NCI-H1930 (cell line): Measurements from ENCODE around the gene SEPTIN7.
"Not testable (repeated sequence)": the region's sequence is repeated elsewhere in the genome, so short reads cannot be mapped to it uniquely, and the experiment has no call there.

Experiments
- DNase-seq, 2 experiments: peaks; one replicate each; lab custom pipeline; 2025; lab: John Stamatoyannopoulos, UW

The SEPTIN7 gene

DNA sequence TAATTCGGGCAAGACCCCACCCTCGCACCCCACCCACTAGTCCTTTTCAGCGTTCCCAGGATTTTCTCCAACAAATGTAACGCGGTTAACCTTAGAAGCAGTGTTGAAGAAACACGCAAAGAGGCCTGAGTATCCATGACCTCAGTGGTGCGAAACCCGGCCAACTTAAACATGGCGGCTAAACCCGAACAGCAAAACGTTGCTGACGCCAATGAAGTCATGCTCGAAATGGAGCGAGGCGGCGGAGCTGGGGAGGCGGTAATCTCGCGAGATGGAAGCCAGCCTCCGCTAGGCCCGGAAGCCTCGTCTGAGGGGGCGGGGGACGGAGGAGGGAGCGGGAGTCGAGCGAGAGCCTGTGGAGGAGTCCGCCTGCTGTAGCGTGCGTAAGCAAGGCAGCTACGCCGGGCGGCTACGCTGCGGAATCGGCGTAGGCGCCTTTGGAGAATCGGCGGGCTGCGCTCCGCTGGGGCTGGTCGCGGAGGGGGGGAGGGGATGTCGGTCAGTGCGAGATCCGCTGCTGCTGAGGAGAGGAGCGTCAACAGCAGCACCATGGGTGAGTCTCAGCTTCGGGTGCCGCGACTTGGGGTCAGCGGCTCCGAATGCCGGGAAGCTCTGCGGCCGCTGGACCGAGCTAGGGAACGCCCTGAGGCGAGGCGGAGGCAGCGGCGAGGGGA, at the start of gene SEPTIN7:
Gene SEPTIN7, plus strand, starts transcription at position 340 of the 674 bp plus-strand sequence. Its CDS starts 153 bp downstream, at position 493.
- DNase-seq, result peak; percentile 97 to 98

DNA sequence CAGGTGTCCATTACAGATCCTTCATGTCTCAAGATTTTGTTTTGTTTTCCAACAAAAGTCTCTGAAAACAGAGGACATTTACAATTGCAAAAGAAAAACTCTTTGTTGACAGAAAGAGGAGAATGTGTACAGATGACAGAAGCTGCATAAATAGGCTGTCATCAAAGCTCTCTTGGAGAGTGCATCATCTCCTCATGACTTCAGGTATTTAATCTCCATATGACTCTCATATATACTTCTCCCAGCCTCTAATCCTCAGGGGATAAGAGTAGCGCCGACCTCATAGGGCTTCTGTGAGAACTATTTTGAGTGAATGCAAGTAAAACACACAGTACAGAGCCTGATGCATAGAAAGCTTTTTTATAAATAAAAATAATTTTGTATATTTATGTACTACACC, 48.1 kb upstream of the SEPTIN7 start:
- no peak for DNase-seq

DNA sequence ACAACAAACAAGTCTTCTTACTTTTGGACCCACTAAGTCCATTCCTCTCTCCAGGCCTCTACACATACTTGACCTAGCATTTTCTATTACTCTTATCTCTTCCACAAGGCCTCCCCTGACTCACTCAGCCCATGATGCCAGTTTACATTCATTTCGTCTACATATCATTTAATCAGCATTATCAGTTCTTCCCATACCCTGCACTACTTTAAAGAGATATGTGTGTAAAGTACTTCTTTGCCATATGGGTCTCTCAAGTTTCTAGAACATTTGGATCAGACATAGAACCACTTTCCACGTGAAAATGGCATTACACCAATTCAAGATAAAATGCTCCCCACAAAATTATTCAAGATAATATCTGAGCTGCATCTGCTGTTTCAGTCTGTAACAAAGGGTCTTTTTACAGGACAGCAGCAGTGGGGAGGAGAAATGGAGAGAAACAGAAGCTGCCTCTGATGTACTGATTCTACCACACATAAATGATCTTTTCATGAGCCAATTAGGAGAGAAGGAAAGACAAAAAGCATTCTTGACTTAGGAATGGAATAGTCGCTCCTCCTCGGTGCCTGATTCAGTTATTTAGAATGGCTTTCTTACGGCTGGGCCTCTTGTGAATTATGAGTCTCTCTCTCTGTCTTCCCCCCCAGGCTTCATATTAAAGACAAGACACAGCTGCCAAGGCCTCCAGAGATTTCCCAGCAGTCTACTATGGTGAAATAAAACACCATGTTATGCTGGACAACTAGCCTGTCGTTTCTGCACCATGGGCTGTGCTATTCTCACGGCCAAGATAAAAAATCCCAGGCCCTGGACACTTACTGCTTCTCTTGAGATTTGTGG, 46.9 kb upstream of the SEPTIN7 start:
- no peak for DNase-seq

DNA sequence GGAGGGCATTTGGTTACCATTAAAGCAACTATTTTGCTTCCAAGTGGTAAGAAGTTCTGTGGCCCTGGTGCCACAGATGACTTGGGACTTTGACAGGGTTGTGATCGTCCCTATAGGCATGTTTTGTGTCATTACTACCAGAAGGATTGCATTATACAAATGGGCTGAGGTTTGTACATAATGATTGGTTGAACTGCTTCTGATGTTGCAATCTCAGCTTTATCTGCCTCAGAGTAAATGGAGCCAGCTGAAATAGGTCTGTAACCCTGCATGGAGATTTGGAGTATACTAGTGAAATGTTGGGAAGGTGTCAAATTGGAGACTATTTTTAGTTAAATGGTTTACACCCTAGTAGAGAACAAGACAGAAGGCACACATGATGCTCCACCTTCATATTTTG, 46.1 kb upstream of the SEPTIN7 start:
- no peak for DNase-seq

DNA sequence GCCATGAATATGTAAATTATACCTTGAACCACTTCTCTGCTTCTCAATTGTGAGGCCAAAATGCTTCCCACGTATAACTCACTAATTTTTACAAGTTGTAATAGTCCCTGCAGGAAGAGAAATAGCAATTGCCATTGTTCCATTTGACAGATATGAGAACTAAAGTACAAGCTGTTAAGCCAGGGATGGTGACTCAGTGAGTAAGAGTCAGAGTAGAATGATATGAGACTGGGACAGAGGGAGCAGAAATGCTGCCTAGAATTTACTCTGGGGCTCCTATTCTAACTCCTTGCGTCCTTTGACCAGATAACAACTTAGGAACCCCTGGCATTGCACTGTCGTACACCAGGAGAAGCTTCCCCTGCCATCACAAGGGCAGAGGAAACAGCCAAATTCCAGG, 45.1 kb upstream of the SEPTIN7 start:
- no peak for DNase-seq

DNA sequence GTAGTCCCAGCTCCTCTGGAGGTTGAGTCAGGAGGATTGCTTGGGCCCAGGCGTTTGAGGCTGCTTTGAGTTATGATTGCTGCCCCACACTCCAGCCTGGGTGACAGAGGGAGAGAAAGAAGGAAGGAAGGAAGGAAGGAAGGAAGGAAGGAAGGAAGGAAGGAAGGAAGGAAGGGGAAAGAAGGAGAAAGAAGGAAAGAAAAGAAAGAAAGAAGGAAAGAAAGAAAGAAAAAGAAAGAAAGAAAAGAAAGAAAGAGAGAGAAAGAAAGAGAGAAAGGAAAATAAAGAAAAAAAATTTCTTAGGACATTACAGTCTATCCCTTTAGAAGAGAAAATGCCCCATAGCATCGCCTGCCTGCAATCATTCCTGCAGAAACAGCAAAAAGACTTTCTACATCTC, 44.4 kb upstream of the SEPTIN7 start:
- not testable (repeated sequence) for DNase-seq

DNA sequence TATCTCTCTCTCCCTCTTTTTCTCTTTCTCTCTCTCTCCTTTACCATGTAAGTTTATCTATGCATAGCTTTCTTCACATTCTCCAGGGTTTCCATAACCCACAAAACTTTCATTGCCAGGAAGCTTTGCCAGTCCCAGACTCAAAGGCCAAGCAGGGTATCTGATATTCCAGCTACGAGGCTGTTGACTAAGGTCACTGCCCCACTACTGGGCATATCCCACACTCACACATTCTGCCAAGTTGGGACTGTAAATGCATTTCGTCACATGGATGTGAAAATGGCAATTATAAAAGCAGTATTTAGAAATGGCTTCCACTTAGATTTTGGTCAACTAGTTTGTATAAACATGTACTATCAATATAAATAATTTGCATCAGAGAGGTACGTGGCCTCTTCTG, 43.3 kb upstream of the SEPTIN7 start:
- no peak for DNase-seq

DNA sequence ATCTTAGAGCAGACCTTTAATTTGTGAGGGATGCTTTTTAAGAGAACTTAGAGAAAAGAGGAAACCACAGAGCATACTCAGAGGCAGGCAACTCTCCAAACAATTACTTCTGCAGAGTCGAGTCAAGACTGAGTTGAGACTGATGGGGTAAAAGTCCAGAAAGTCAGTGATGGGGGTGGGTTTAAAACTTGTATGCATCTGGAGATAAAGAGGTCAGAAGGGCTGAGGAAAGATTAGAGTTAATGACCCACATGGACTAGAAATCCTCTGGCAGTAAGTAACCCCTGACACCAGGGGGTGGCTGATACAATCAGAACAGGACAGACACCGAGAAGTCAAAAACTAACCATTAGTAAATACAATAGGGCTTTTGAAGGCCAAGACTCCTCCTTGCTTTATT, 42.4 kb upstream of the SEPTIN7 start:
- DNase-seq, result no peak

DNA sequence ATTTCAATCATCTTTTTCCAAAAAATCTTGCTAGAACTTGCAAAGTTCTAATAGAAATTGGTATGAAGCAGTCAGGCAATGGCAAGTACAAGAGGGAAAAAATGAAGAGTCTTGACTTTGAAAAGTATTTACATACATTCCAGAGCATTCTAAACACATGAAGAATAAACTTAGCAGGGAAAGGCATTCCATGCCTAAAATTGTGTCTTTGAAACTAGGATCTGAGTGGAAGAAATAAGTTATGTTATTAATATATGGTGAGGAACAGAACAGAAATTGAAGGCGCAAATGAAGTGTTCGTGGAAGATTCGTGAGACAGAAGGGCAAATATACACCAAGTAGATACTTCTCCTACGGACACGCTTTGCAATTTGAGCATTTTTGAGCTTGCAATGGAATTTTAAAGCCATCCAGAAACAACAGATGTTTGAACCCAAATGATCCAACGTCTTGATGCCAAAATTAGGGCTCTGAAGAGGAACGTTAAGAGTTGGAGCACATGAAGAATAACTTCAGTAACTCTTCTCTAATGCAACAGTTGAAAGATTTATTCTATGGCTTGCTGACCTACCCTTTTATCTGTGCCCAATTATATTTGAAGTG, 40.6 kb upstream of the SEPTIN7 start:
- no peak for DNase-seq

DNA sequence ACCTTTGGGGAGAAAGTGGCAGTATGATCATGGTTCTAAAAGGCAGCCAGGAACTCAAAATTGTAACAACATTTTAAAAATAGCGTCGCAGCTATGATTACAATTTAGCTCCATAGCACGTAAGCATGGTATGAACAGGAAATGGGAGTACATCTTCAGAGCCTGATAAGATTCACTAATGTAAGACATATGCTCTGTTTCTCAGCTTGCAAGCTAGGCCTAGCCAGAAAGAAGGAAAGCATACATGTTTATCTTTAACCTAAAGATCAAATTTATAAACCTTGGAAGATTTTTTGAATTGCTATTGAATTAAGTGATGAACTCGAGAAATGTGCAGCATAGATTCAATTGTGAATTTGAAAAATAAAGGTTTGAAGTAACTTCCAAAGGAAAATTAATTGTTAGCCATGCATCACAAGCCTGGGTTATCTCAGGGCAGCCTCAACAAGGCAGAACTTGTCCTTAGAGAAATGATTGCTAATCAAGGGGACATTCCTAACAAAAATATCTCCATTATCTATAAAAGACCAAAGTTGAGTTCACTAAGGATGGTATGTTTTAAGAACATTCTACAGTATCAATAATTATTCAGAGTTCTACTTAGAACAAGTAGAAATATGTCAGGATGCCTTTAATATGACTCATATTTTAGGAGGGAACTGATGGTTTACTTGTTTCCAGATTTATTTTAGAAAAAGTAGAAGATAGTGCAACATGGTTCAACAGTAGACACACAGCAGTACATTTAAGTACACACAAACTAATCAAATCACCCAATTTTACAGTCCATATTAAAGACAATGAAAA, 38.8 kb upstream of the SEPTIN7 start:
- no peak for DNase-seq

DNA sequence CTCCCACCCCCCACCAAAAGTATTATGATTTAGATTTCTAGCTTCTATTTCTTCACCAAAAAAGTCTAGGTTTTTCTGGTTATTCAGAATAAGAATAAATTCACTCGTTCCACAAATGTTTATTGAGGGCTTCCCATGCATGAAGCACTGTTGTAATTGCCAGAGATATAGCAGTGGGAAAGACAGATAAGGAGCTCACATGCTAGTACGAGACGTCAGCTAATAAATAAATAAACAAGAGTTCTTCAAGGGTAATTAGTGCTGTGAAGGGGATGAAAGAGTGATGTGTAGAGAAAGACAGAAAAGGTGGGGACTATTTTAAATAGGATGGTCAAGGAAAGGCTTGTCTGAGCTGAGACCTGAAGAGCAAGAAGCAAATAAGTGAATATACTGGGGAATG, 38.1 kb upstream of the SEPTIN7 start:
- DNase-seq, result no peak

DNA sequence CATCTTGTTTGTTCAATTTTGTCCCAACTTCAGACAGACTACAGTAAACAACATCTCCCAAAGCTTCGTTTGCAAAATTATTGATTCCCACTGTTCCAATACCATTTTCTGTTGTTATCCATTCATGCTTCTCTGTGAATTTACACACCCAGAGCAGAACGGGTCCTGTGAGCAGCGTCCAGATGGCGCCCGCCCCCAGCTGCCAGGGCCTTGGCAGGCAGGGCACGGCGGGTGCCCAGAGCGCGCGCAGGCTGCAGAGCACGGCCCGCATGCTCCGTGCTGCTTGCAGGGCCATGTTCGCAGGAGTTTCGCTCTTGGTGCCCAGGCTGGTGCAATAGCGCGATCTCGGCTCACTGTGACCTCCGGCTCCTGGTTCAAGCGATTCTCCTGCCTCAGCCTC, 32.5 kb upstream of the SEPTIN7 start:
- DNase-seq, result no peak

DNA sequence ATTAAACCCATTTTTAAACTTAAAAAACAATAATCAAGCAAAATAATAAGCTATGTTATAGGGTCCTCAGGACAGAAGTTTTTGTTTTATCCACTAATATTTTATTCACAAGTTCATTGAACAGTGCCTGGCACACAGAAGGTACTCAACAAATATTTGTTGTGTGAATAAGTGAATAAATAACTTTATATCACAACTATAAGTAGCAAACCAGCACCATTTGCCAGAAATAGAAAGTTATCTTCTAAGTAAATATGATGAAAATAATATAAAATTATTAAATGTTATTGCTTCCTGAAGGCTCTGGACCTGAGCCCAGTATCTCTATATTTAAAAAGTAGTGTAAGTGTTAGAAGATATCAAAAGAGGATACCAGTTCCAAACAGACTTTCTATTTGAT, 29.1 kb upstream of the SEPTIN7 start:
- DNase-seq, result no peak

DNA sequence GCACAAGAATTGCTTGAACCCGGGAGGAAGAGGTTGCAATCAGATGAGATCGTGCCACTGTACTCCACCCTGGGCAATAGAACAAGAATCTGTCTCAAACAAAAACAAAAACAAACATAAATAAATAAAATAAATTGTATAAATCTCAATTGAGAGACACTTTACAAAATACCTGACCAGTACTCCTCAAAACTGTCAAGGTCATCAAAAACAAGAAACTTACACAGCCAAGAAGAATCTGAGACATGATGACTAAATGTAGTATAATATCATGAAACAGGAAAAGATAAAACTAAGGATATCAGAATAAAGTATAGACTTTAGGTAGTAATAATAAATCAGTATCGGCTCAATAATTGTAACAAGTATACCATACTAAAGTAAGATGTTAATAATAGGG, 26.9 kb upstream of the SEPTIN7 start:
- no peak for DNase-seq

DNA sequence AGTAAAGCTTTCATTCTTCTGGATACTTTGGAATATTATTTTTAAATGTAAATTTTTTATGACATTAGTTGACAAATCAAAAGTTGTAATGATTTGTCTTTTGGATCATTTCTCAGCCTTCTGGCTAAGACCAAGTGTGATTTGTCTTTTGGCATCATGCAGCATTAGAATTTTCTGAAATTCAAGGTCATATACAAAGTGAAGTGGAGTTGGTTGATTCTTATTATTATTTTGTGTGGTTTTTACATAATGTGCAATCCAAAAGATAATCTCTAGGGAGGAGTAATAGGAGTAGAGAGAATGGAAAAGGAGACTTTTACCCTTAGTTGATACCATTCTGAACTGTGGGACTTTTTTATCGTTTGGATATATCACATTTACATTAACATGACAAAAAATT, 24.2 kb upstream of the SEPTIN7 start:
- no peak for DNase-seq

DNA sequence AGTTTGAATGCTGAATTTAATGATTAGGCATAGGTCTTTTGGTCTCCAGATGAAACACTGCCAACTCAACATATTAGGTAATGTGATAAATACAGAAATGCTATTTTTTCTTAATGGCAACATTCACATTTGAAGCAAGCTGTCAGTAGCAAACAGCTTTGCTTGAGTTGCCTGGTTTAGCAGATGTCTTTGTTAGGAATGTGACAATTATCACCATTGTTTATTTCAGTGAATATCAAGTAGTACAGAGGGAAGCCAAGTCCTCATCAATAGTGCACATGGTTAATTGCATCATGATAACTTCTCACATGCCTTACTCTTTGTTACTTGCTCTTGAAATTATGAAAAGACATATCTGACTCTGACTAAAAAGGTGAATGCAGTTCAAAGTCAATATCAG, 23.7 kb upstream of the SEPTIN7 start:
- no peak for DNase-seq

DNA sequence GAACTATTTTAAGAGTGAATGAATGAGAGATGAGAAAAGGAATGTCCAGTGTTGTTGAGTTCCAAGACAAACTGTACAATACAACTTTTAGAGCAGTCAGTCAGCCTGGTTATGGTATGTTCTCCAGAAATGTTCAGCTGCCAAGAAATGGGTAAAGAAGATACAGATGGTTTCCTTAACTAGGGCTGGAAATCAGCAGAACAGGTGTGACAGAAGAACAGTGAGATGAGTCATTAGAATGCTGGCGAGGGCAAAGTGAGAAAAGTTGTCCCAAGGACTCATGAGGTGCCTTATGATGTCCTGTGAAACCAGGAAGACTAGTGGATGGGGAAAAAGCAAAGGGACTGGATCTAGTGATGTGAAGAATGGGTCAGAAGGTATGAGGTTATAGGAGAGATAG, 20.8 kb upstream of the SEPTIN7 start:
- DNase-seq, result no peak

DNA sequence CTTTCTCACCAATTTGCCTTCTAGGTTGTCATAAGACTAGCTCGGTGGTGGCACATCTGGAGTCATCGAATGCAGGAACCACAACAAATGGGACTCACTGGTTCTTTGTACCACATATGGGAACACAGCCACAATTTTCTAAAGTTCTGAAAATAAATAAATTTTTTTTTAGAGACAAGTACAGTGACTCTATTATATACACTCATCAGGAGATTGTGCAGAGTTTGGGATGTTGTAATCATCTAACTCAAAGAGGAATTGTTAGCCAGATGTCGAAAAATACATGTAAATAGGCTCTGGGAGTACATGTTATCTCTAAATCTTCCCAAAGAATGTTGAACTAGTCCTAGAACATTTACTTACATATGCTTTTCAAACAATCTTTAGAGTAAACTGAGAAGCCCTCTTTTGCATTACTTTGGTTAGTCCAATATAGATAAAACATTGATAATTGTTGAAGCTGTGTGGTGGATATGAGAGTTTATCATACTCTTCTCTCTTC, 19.6 kb upstream of the SEPTIN7 start:
- DNase-seq, result no peak

DNA sequence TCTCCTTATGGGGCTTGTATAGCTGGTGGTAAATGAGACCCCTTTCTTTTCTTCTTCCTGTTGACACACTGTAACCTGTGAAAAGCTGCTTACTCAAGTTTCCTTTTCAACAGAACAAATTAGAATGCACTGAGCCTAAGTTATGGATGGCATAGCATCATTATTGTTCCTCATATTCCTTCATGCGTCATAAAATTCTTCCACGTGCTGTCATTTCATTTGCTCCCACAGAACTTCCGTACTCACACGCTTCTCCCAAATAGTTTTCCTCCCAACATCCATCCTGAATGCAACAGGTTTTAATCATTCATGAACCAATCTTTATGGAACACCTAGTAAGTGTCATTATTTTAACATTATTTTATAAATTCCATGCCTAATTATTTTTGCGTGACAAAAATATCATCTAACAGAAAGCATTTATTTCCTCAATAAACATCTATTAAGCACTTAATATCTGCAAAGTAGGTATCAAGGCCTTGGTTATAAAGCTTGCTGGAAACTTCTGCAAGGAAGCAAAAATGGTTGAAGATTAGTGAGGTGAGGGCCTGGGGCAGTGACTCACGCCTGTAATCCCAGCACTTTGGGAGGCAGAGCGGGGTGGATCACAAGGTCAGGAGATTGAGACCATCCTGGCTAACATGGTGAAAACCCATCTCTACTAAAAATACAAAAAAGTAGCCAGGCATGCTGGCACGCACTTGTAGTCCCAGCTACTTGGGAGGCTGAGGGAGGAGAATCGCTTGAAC, 18.9 kb upstream of the SEPTIN7 start:
- DNase-seq, result no peak

DNA sequence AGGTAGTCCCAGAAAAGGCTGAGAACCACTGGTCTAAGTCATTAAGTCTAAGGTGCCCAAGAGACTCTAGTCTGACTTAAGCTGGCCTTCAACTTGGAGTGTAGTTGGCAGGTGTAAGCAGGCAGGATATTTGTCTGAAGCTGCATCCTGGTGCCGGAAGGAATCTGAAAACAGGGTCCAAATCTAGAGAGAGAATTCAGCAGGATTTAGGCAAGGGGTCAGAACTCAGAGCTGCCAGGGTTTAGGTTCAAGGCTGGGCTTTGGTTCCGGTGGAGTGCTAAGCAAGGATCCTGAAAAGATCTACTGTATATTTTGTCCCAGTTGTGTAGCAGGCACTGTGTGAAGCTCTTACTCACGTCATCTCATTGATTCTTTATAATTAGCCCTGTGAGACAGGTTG, 16.5 kb upstream of the SEPTIN7 start:
- DNase-seq, result no peak

DNA sequence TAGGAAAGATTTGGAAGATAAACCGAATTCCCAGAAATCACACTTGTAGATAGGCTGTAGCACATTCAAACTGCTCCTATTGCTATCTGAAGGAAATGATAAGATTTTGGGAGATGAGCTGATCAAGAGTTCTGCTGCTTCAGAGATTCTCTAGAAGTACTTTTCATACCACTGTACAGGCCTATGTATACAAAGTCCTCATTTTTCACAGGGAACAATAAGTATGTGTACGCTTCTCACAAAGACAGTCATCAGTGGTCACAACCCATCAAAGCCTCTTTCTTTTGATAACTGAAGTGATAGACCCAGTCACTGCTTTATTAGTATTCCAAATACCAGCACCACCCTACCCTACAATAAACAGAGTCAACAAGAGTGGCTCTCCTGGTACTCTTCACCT, 15.6 kb upstream of the SEPTIN7 start:
- no peak for DNase-seq
